ENCODE results near the gene SPN.
"Not testable (repeated sequence)": the region's sequence is repeated elsewhere in the genome, so short reads cannot be mapped to it uniquely, and the experiment has no call there.

Gene SPN

GRCh38 chr16:29663016-29663806 lies at the start of gene SPN:
Gene SPN (plus strand): TSS chr16:29663247. CDS start chr16:29663729, 482 bp downstream.
- CTCF ChIA-PET, result no interaction called here
- no peaks in the 10 kb centered on the region for H3K4me1 ChIP-seq (ENCODE audit: control insufficient read depth, insufficient read depth, low read length)

GRCh38 chr16:29613307-29614057 lies 49.6 kb upstream of the SPN start:
- CTCF ChIA-PET; H3K36me3 ChIP-seq (ENCODE audit: control insufficient read depth in 2 of 2, insufficient read depth in 1 of 2, low read length in 2 of 2); H3K9me3 ChIP-seq (ENCODE audit: control insufficient read depth, insufficient read depth, low read depth, low read length); H3K4me1 ChIP-seq (ENCODE audit: control insufficient read depth, insufficient read depth, low read length): not testable (repeated sequence)
- Histone ChIP-seq H3K27ac (ENCODE audit: extremely low read depth, low read depth, low read length) (peak overlapping the region; percentile 29; the same call in 1 of the 2 replicates), H3K4me3 (ENCODE audit: low read depth, low read length) (peak overlapping the region; percentile 60)
- POLR2A ChIA-PET, result interaction anchor here (0.6 kb wide), 1 partner anchor 21 kb away, joined by 5 read pairs; no protein-coding TSS in a partner anchor
- TF ChIP-seq ZSCAN30 (tag by site-specific recombination; IDR thresholded peaks at IDR 0.05) (0 out of 2 replicates have a peak, but pooled peaks have one; percentile 64), PRDM2 (tag by site-specific recombination; IDR thresholded peaks at IDR 0.05; ENCODE audit: borderline replicate concordance) (peak; percentile 45; the same call in 1 of the 2 replicates), KLF10 (tag by site-specific recombination; IDR thresholded peaks at IDR 0.05) (0 out of 2 replicates have a peak, but pooled peaks have one; percentile 38), ZBTB26 (tag by site-specific recombination; optimal IDR thresholded peaks at IDR 0.05) (peak; percentile 99), ZNF692 (tag by site-specific recombination; IDR thresholded peaks at IDR 0.05) (peak; percentile 68), ZNF596 (tag by site-specific recombination; IDR thresholded peaks at IDR 0.05) (0 out of 2 replicates have a peak, but pooled peaks have one; percentile 3), KLF9 (tag by site-specific recombination; IDR thresholded peaks at IDR 0.05; ENCODE audit: low read depth) (peak; percentile 43; the same call in 1 of the 2 replicates), ZBTB17 (tag by site-specific recombination; IDR thresholded peaks at IDR 0.05) (peak; percentile 57), YY1 (tag by site-specific recombination; IDR thresholded peaks at IDR 0.05) (peak; percentile 56), ZFHX2 (tag by site-specific recombination; conservative IDR thresholded peaks at IDR 0.05) (peak; percentile 81), YY2 (tag by site-specific recombination; IDR thresholded peaks at IDR 0.05) (peak; percentile 55; the same call in 1 of the 2 replicates), ZBTB8A (tag by site-specific recombination; IDR thresholded peaks at IDR 0.05) (peak; percentile 87), ZNF394 (tag by site-specific recombination; IDR thresholded peaks at IDR 0.05; ENCODE audit: borderline replicate concordance) (peak; percentile 59; the same call in 1 of the 2 replicates), ZBTB6 (tag by site-specific recombination; IDR thresholded peaks at IDR 0.05) (peak; percentile 22; the same call in 1 of the 2 replicates), ZNF391 (tag by site-specific recombination; IDR thresholded peaks at IDR 0.05; ENCODE audit: borderline replicate concordance, low read depth) (peak; percentile 35; the same call in 1 of the 2 replicates)

More at GRCh38 chr16:29663016-29663806, at the start of gene SPN:
- Histone ChIP-seq H3K4me3 (ENCODE audit: low read depth, low read length) (no peak within 1 kb of the TSS), H3K9me3 (ENCODE audit: control insufficient read depth, insufficient read depth, low read depth, low read length) (no peaks in the 10 kb centered on the region), H3K36me3 (ENCODE audit: control insufficient read depth in 2 of 2, insufficient read depth in 1 of 2, low read length in 2 of 2) (no peaks in the 10 kb centered on the region), H3K27ac (ENCODE audit: extremely low read depth, low read depth, low read length) (no peak within 1 kb of the TSS)
- POLR2A ChIA-PET, result no interaction called here
- no peak for TF ChIP-seq SCRT2 (tag by site-specific recombination; IDR thresholded peaks at IDR 0.05)
- peak; percentile 55; the same call in 1 of the 2 replicates for TF ChIP-seq ZNF449 (tag by site-specific recombination; IDR thresholded peaks at IDR 0.05)
- TF ChIP-seq EGR2 (tag by site-specific recombination; IDR thresholded peaks at IDR 0.05; ENCODE audit: low read depth), result 0 out of 2 replicates have a peak, but pooled peaks have one; percentile 5
- no peak for TF ChIP-seq ZNF473 (tag by site-specific recombination; IDR thresholded peaks at IDR 0.05)
- no peak for TF ChIP-seq ZSCAN23 (tag by site-specific recombination; IDR thresholded peaks at IDR 0.05)
- TF ChIP-seq ZNF114 (tag by site-specific recombination; IDR thresholded peaks at IDR 0.05), result no peak
